Aorta (tissue), 5 donors: ENCODE measurements around the gene TMEM143. TPM values are rescaled to one million over a fixed set of nuclear protein-coding genes. Genes with fewer than 3 reads are reported as not detected.
"Not testable (repeated sequence)": the region's sequence is repeated elsewhere in the genome, so short reads cannot be mapped to it uniquely, and the experiment has no call there.

Experiments
- ATAC-seq: fragments of 200-7000 bp; cut with Tn5 transposase; one replicate; pipeline ENCODE4 v1.9.1; 2022; ENCODE audit warnings: moderate library complexity; ENCODE audit not compliant: low FRiP score
- DNase-seq, 2 donors: peaks; one replicate each; pipeline ENCODE4 v3.0.0-alpha.2; 2020
- H3K27ac ChIP-seq, 2 donors: one replicate each; pipeline ENCODE4 v1.5.1; 2013; ENCODE audit warnings: low read length in 2 of 2, mild to moderate bottlenecking in 2 of 2, moderate library complexity in 2 of 2, control low read depth in 1 of 2, inconsistent platforms in 1 of 2, low read depth in 1 of 2
- H3K27me3 ChIP-seq, 2 donors: one replicate each; pipeline ENCODE4 v1.6.1; 2013; ENCODE audit warnings: control low read depth in 1 of 2, low read length in 1 of 2, mild to moderate bottlenecking in 1 of 2, moderate library complexity in 1 of 2; ENCODE audit not compliant: insufficient read depth in 2 of 2, control insufficient read depth in 1 of 2
- H3K36me3 ChIP-seq, 2 donors: one replicate each; pipeline ENCODE4 v1.6.1; 2013; ENCODE audit warnings: control low read depth in 1 of 2, low read length in 1 of 2, mild to moderate bottlenecking in 1 of 2; ENCODE audit not compliant: insufficient read depth in 2 of 2, control insufficient read depth in 1 of 2
- H3K4me1 ChIP-seq, 2 donors: one replicate each; pipeline ENCODE4 v1.6.1; 2013; ENCODE audit warnings: low read length in 2 of 2, control low read depth in 1 of 2, mild to moderate bottlenecking in 1 of 2, moderate library complexity in 1 of 2; ENCODE audit not compliant: insufficient read depth in 2 of 2, control insufficient read depth in 1 of 2
- H3K4me3 ChIP-seq, 2 donors: one replicate each; pipeline ENCODE4 v1.5.1; 2013; ENCODE audit warnings: low read length in 2 of 2, control low read depth in 1 of 2, mild to moderate bottlenecking in 1 of 2
- H3K9me3 ChIP-seq: one replicate; pipeline ENCODE4 v1.6.1; 2013; ENCODE audit warnings: mild to moderate bottlenecking, low read length; ENCODE audit not compliant: control insufficient read depth
- WGBS, 2 donors: extraction: QIAGEN DNeasy Blood & Tissue Kit; methylation state at CpG; one replicate each; pipeline ENCODE4 v1.1.7; 2013; 5-methylcytosine and 5-hydroxymethylcytosine counted together
- intact Hi-C, 2 donors: fragments of 100-400 bp; cut with DNase I; formaldehyde crosslinking; loops; one replicate each; pipeline versions ENCODE4 v1.14.2 to v1.15.0; 2022
- polyA plus RNA-seq, 2 donors: library from polyadenylated mRNA; stranded (reverse); fragments of 200-250 nt; gene quantifications; one replicate each; pipeline ENCODE4 v1.2.3, GENCODE V29; 2013
- total RNA-seq, 2 donors: library from RNA; stranded (reverse); fragmentation: NEBNext Ultra II Directional; extraction: Animal tissue kit (Norgen Biotek cat#: 25700); gene quantifications; one replicate each; pipeline ENCODE4 v1.2.1, GENCODE V29; 2021
- donor health status: healthy with polysubstance abuse.
- donor health status: Bipolar disorder and iron deficiency.
- donor health status: DM: no; HTN: no; CAD: no.
- donor health status: DM: no; HTN: no; CAD: no.
- donor health status: DM: yes; HTN: yes; CAD: no.

Gene TMEM143
- total and polyA plus RNA-seq, 4 donors: 4.9 to 9.2 (median 6.5) TPM

- intact Hi-C loops: no loop called here
- WGBS, 2 donors: 80 to 82% methylated on average over 6 to 13 of the region's 13 CpGs
Observed at GRCh38 chr19:48303367-48303766, 60.4 kb downstream of the TMEM143 start.

GRCh38 chr19:48302600-48302959 lies 61.2 kb downstream of the TMEM143 start:
- Histone ChIP-seq H3K27me3 (no peaks in the 10 kb centered on the region), H3K4me3 (no peak overlapping the region), H3K4me1 (no peaks in the 10 kb centered on the region), H3K27ac (no peak overlapping the region), H3K36me3 (no peaks in the 10 kb centered on the region), H3K9me3 (no peaks in the 10 kb centered on the region)
- WGBS, 2 donors: 90 to 92% methylated on average over 12 of the region's 12 CpGs
- DNase-seq (no peak), ATAC-seq (no peak)
- intact Hi-C loops: no loop called here

More at GRCh38 chr19:48303367-48303766, 60.4 kb downstream of the TMEM143 start:
- H3K27ac ChIP-seq: no peak overlapping the region
- no peaks in the 10 kb centered on the region for H3K4me1 ChIP-seq
- ATAC-seq: no peak
- no peak for DNase-seq
- H3K36me3 ChIP-seq: no peaks in the 10 kb centered on the region
- no peaks in the 10 kb centered on the region for H3K9me3 ChIP-seq
- H3K4me3 ChIP-seq: no peak overlapping the region
- H3K27me3 ChIP-seq: no peaks in the 10 kb centered on the region

- intact Hi-C loops: no loop called here
- no peak overlapping the region for H3K27ac ChIP-seq
- H3K4me1 ChIP-seq: no peaks in the 10 kb centered on the region
- H3K27me3 ChIP-seq: no peaks in the 10 kb centered on the region
- H3K36me3 ChIP-seq: no peaks in the 10 kb centered on the region
- WGBS, 2 donors: 93 to 100% methylated on average over 1 of the region's 1 CpG
- H3K9me3 ChIP-seq: no peaks in the 10 kb centered on the region
- DNase-seq (no peak), ATAC-seq (no peak)
- H3K4me3 ChIP-seq: no peak overlapping the region
Observed at GRCh38 chr19:48301886-48302599, 61.7 kb downstream of the TMEM143 start.

GRCh38 chr19:48297975-48298374 lies 65.8 kb downstream of the TMEM143 start:
- H3K4me3 ChIP-seq: no peak overlapping the region
- intact Hi-C loops: no loop called here
- no peaks in the 10 kb centered on the region for H3K36me3 ChIP-seq
- H3K9me3 ChIP-seq: no peaks in the 10 kb centered on the region
- DNase-seq (no peak), ATAC-seq (no peak)
- WGBS, 2 donors: 93 to 94% methylated on average over 16 of the region's 16 CpGs
- H3K27ac ChIP-seq: no peak overlapping the region
- no peaks in the 10 kb centered on the region for H3K27me3 ChIP-seq
- no peaks in the 10 kb centered on the region for H3K4me1 ChIP-seq

DNA sequence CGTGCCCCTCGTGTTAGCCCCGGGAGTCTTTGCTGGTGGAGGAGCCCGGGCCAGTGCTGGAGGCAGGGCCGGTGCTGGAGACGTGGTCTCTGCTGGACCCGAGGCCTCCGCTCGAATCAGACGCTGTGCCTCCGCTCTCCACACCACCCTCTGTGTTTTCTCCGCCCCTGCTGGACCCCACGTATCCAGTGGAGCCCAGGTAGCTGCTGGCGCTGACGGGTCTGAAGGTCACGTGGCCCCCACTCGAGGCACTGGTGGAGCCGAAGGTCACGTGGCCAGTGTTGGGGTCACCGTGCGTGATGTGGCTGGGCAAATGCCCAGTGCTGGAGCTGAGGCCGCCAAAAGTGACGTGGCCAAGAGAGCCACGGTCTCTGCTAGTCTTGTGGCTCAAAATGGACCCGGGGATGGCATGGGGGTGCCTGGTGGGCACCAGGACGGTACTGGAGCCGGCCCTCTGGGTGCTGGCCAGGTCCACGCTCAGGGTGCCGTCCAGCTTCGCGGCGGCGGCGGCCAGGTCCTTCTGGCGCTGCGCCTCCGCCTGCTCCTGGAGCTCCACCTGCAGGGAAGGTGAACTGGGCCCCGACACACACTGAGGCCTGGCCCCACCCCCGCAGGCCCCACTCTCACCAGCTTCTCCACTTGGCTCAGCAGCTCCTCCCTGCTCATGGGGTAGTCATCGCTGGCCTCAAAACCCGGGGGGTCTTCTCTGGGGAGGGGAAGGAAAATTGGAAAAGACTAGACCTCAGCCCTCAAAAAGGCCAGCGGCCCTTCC lies 66.6 kb downstream of the TMEM143 start:
- no peak overlapping the region for H3K4me3 ChIP-seq
- no peaks in the 10 kb centered on the region for H3K36me3 ChIP-seq
- intact Hi-C loops: no loop called here
- DNase-seq: no peak
- H3K27ac ChIP-seq: no peak overlapping the region
- WGBS, 2 donors: 88 to 89% methylated on average over 41 to 42 of the region's 42 CpGs
- no peaks in the 10 kb centered on the region for H3K9me3 ChIP-seq
- no peaks in the 10 kb centered on the region for H3K4me1 ChIP-seq
- peak; percentile 48 for ATAC-seq
- no peaks in the 10 kb centered on the region for H3K27me3 ChIP-seq

GRCh38 chr19:48295458-48295857 lies 68.3 kb downstream of the TMEM143 start:
- Histone ChIP-seq H3K27me3 (no peaks in the 10 kb centered on the region), H3K4me3 (no peak overlapping the region), H3K9me3 (no peaks in the 10 kb centered on the region), H3K36me3 (no peaks in the 10 kb centered on the region), H3K27ac (no peak overlapping the region), H3K4me1 (no peaks in the 10 kb centered on the region)
- DNase-seq: no peak
- intact Hi-C loops: no loop called here
- 74 to 80% methylated on average over 10 of the region's 10 CpGs for WGBS, 2 donors
- no peak for ATAC-seq

- ATAC-seq: no peak
- WGBS, 2 donors: 91 to 93% methylated on average over 4 of the region's 4 CpGs
- H3K4me3 ChIP-seq: no peak overlapping the region
Observed at GRCh38 chr19:48292798-48293197, 70.9 kb downstream of the TMEM143 start.

DNA sequence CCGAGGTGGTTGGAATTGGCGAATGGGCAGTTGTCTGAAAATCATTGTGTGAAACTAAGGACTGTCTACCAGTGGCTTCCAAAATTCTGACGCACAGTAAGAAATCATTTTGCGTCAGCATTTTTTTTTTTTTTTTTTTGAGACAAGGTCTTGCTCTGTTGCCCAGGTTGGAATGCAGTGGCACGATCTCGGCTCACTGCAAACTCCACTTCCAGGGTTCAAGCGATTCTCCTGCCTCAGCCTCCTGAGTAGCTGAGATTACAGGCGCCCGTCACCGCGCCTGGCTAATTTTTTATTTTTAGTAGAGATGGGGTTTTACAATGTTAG lies 72.3 kb downstream of the TMEM143 start:
- H3K4me1 ChIP-seq, H3K9me3 ChIP-seq, H3K27me3 ChIP-seq, H3K27ac ChIP-seq, H3K36me3 ChIP-seq, ATAC-seq, H3K4me3 ChIP-seq, DNase-seq: not testable (repeated sequence)
- intact Hi-C loops: loop anchor here (1.0 to 2.0 kb wide), 2 partner anchors 23 to 24 kb away; no protein-coding TSS in a partner anchor
- 16 to 21% methylated on average over 11 of the region's 11 CpGs for WGBS, 2 donors

More at GRCh38 chr19:48292798-48293197, 70.9 kb downstream of the TMEM143 start:
- Histone ChIP-seq H3K4me1 (no peaks in the 10 kb centered on the region), H3K27ac (no peak overlapping the region), H3K36me3 (no peaks in the 10 kb centered on the region), H3K27me3 (no peaks in the 10 kb centered on the region), H3K9me3 (no peaks in the 10 kb centered on the region)
- no peak for DNase-seq
- intact Hi-C loops: no loop called here
